ENCODE data around the gene GPR137B.

DNA sequence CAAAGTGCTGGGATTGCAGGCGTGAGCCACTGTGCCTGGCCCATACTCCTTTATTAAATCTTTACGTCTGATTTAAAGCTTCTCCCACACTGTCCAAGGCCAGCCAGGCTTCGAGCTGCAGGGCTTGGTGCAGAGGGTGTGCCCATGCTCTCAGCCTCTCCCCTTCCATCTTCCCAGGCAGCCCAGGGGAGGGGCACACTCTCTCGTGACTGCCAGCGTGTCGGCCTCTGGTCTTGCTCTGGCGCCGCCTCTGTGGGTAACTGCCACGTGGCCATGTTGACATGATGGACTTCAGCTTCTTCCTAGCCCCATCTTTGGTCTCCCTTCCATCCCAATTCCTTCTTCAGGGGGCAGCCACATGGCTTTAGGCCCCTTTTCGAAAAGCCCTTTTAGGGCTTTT, 4.7 kb downstream of the GPR137B start:
- TF ChIP-seq EZH2phosphoT487 (IDR thresholded peaks at IDR 0.05; ENCODE audit: borderline replicate concordance, low read length) = no peak
- no peak for TF ChIP-seq CTCF (IDR thresholded peaks at IDR 0.05; ENCODE audit: low read depth, low read length, poor library complexity, severe bottlenecking)
